ENCODE results near the gene PPP1R1B.

DNA sequence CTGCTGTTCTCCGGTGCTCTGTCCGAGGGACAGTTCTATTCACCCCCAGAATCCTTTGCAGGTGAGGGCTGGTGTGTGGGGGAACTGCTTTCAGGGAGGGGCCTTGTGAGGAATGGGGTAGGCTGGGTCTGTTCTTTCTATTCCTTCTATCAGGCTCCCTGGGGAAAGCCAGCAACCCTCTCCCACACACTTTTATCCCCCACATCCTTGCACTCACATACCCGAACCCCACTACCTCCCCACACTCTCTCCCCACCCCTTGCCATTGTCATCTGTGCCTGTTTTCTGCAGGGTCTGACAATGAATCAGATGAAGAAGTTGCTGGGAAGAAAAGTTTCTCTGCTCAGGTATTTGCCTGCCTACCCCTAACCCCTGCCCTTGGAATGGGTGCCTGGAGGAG, 32.0 kb downstream of the PPP1R1B start:
- TF ChIP-seq POLR2A (IDR thresholded peaks at IDR 0.05; ENCODE audit: low read depth, low read length) = no peak
- TF ChIP-seq CEBPB (IDR thresholded peaks at IDR 0.05; ENCODE audit: low read depth, low read length) = no peak
- TF ChIP-seq, protein P1, sequence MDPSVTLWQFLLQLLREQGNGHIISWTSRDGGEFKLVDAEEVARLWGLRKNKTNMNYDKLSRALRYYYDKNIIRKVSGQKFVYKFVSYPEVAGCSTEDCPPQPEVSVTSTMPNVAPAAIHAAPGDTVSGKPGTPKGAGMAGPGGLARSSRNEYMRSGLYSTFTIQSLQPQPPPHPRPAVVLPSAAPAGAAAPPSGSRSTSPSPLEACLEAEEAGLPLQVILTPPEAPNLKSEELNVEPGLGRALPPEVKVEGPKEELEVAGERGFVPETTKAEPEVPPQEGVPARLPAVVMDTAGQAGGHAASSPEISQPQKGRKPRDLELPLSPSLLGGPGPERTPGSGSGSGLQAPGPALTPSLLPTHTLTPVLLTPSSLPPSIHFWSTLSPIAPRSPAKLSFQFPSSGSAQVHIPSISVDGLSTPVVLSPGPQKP (IDR thresholded peaks at IDR 0.05; ENCODE audit: borderline replicate concordance, low read depth, low read length) = no peak
- TF ChIP-seq, protein P2, sequence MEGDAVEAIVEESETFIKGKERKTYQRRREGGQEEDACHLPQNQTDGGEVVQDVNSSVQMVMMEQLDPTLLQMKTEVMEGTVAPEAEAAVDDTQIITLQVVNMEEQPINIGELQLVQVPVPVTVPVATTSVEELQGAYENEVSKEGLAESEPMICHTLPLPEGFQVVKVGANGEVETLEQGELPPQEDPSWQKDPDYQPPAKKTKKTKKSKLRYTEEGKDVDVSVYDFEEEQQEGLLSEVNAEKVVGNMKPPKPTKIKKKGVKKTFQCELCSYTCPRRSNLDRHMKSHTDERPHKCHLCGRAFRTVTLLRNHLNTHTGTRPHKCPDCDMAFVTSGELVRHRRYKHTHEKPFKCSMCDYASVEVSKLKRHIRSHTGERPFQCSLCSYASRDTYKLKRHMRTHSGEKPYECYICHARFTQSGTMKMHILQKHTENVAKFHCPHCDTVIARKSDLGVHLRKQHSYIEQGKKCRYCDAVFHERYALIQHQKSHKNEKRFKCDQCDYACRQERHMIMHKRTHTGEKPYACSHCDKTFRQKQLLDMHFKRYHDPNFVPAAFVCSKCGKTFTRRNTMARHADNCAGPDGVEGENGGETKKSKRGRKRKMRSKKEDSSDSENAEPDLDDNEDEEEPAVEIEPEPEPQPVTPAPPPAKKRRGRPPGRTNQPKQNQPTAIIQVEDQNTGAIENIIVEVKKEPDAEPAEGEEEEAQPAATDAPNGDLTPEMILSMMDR (conservative IDR thresholded peaks at IDR 0.05; ENCODE audit: low read depth, low read length) = no peak
- no peak for TF ChIP-seq USF2 (IDR thresholded peaks at IDR 0.05; ENCODE audit: low read depth, low read length)
- TF ChIP-seq SMC3 (IDR thresholded peaks at IDR 0.05; ENCODE audit: low read depth, low read length) = no peak
- TF ChIP-seq RFX5 (IDR thresholded peaks at IDR 0.05; ENCODE audit: low read depth, low read length) = no peak
- TF ChIP-seq RCOR1 (IDR thresholded peaks at IDR 0.05; ENCODE audit: insufficient replicate concordance, low read length) = no peak
- no peak for TF ChIP-seq MAZ (IDR thresholded peaks at IDR 0.05; ENCODE audit: borderline replicate concordance, low read depth, low read length)
- TF ChIP-seq BHLHE40 (IDR thresholded peaks at IDR 0.05; ENCODE audit: low read depth, low read length) = no peak
- no peak for TF ChIP-seq CHD1 (IDR thresholded peaks at IDR 0.05; ENCODE audit: low read depth, low read length)
- no peak for TF ChIP-seq FOS (IDR thresholded peaks at IDR 0.05; ENCODE audit: low read depth, low read length)
- TF ChIP-seq RAD21 (IDR thresholded peaks at IDR 0.05; ENCODE audit: low read length) = no peak
